Activated CD8-positive, alpha-beta memory T cell treated with anti-CD3 and anti-CD28 coated beads, Interleukin-2, amount 10 ng/mL, durations not matched to agents 7 days and 5 days (primary cell): ENCODE data around the gene ADGRD1. TPM values are rescaled to one million over a fixed set of nuclear protein-coding genes. Genes with fewer than 3 reads are reported as not detected.
A peak's percentile ranks its signal among the peaks of the same experiment; 100 is the strongest.

Source experiments
- ATAC-seq: fragments of 150-1000 bp; cut with Tn5 transposase; one replicate; pipeline ENCODE4 v1.10.0; 2021; ENCODE audit warnings: moderate library complexity
- CTCF ChIA-PET: fragments of 350-600 bp; sonication (Branson Sonifier 250); formaldehyde crosslinking; loops from one replicate; lab custom pipeline; 2021; ENCODE audit warnings: antibody characterized with exemption; lab: Charles Lee
- DNase-seq: peaks from one replicate; pipeline ENCODE4 v3.0.0-alpha.2; 2020
- H3K27ac Mint-ChIP-seq: one replicate; pipeline ENCODE4 v1.8.0; 2021; ENCODE audit warnings: mild to moderate bottlenecking, mixed read lengths
- H3K27me3 Mint-ChIP-seq: one replicate; pipeline ENCODE4 v1.8.0; 2021; ENCODE audit warnings: mixed read lengths
- H3K36me3 Mint-ChIP-seq: one replicate; pipeline ENCODE4 v1.8.0; 2021; ENCODE audit warnings: mild to moderate bottlenecking, mixed read lengths
- H3K4me1 Mint-ChIP-seq: one replicate; pipeline ENCODE4 v1.8.0; 2021; ENCODE audit warnings: mixed read lengths
- H3K4me3 Mint-ChIP-seq: one replicate; pipeline ENCODE4 v1.8.0; 2021; ENCODE audit warnings: mild to moderate bottlenecking, moderate library complexity, mixed read lengths
- H3K9me3 Mint-ChIP-seq: one replicate; pipeline ENCODE4 v1.8.0; 2022; ENCODE audit warnings: low read depth, mixed read lengths
- total RNA-seq, 2 experiments: library from RNA; stranded (reverse); gene quantifications; one replicate each; pipeline ENCODE4 v1.2.3, GENCODE V29; 2021

ADGRD1 gene
- total RNA-seq, 2 experiments from 2014 or later = 0.23 to 2.2 TPM

DNA sequence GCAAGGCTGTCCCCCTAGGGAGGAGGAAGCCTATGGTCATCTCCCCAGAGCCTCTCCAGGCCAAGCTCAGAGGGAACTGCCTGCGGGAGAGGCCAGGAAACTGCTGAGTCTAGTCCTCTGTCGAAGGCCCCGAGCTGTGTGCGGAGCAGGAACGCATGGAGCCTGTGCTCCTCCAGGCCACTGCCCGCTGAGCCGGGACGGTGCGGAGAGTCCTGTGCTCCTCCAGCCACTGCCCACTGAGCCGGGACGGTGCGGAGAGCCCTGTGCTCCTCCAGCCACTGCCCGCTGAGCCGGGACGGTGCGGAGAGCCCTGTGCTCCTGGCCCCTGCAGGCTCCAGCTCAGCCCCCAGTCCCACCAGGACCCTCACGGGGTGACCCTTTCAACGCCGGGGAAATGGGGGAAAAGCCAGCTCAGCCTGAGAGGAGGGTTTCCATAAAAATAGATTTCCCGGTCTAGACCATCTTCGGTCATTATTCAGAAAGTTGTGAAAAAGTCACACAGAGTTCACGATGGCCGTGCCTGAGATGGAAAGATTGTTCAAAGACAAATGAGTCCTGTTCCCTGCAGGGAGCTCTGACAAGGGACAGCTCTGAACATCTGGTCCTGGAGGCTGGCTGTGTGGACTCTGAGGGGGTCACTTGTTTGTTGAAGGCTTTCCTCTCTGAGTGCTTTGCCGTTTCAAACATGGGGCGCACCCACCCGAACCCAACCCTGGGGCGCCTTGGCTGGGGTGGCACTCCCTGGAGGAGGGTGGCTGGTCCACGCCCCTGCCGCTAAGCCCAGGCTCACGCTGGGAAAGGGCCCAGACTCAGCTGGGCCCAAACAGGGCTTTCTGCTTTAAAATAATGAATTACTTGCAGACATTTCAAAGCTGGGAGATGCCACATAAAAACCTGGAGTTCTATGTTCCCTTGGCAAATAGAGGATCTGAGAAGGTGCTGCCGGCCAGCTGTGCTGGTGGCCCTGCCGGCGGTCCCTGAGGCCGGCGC, 85.5 kb downstream of the ADGRD1 start:
- ATAC-seq (no peak), DNase-seq (no peak)
- CTCF ChIA-PET = no interaction called here
- Mint-ChIP-seq H3K4me1 (no peaks in the 10 kb centered on the region), H3K4me3 (no peak overlapping the region), H3K27me3 (no peaks in the 10 kb centered on the region), H3K9me3 (peaks cover 14% of the 10 kb centered on the region), H3K36me3 (no peaks in the 10 kb centered on the region), H3K27ac (no peak overlapping the region)

DNA sequence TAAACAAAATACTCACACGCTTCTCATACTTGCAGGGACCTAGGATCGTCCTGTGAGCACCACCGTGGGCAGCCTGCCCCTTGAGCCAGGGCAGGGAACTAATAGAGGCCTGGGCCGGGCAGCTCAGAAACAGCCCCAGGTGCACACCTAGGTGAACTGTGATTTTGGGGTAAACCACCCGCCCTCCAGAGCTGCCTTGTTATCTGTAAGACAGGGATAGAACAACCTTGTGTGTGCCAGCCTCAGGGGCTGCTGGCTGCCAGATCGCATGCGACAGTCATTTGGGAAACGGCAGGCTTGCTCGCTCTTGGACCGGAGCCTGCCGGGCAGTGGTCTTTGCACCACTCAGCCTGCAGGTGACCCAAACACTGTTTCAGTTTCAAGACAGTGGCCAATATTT, 86.8 kb downstream of the ADGRD1 start:
- Mint-ChIP-seq H3K36me3 (no peaks in the 10 kb centered on the region), H3K27ac (no peak overlapping the region), H3K27me3 (no peaks in the 10 kb centered on the region), H3K4me1 (no peaks in the 10 kb centered on the region), H3K9me3 (peaks cover 14% of the 10 kb centered on the region), H3K4me3 (no peak overlapping the region)
- DNase-seq (no peak), ATAC-seq (no peak)
- CTCF ChIA-PET = no interaction called here

DNA sequence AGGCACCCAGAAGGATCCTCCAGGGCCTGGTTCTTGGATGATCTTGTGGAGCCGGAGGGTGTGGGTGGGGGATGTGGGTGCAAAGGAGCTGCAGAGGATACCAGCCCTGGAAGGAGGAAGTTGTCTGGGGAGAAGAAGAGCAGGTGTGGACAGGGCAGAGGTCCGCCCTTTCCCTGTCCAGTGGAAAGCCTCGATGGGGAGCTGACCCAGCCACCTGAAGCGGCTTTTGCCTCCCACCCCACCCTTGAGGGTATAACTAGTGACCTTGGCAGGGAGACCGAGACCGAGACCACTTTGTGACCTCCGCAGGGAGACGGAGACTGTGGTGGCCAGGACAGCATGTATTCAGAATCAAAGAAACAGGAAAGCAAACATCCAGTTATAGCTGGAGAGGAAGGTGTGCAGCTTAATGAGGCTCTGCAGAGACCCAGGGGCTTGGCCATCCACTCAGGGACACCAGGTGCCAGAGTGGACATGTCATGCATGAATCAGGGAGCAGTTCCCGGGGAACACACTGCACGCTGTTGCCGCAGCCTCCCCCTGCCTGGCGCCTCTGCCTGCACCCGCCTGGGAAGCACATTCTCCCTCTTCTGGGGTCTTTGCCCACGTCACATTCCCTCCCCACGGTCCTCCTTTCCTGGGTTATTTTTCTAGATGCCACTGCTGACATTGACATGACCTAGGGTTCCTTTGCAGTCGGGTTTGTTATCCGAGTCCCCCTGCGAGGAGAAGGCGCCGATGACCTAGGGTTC, 87.7 kb downstream of the ADGRD1 start:
- H3K9me3 Mint-ChIP-seq = peaks cover 11% of the 10 kb centered on the region
- CTCF ChIA-PET = no interaction called here
- H3K27ac Mint-ChIP-seq = no peak overlapping the region
- H3K4me3 Mint-ChIP-seq = no peak overlapping the region
- no peaks in the 10 kb centered on the region for H3K27me3 Mint-ChIP-seq
- no peaks in the 10 kb centered on the region for H3K36me3 Mint-ChIP-seq
- DNase-seq (no peak), ATAC-seq (no peak)
- H3K4me1 Mint-ChIP-seq = no peaks in the 10 kb centered on the region

DNA sequence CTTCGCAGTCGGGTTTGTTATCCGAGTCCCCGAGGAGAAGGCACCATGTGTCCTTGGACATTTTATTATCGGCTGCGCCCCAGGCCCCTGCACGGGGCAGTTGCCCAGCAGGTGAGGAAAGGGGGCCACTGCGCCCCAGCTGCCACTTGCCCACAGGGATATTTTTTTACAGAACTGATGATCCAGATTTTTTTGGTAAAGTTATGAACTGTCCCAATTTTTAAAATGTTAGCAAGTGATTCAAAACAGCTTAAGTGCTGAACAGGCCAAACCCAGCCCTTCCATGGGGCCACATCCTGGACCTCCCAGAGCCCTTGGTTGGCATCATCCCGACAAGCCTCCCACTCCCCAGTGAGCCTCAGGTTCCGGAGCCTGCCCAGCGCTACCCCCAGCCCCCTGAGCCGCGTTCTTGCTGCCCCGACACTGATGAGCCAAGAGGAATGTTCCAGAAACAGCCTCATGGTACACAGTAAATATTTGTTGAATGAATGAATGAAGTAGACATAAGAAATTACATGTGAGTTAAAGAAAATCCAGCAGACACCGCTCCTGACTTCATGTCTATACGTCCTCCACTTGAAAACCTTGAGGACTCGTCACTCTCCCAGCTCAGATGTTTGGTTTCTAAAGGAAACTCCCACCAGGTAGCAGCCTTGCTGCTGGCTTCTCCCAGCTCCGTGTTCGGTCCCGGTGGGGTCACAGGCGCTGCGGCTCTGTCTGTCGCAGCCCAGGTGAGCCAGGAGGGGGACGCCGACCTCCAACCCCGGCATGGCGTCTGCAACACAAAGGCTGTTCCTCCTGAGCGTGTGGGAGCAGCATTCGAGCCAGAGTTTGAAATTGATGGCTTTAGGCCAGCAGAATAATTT, 88.5 kb downstream of the ADGRD1 start:
- no peak for DNase-seq
- peaks cover 5% of the 10 kb centered on the region for H3K9me3 Mint-ChIP-seq
- no peak for ATAC-seq
- no peaks in the 10 kb centered on the region for H3K4me1 Mint-ChIP-seq
- H3K27ac Mint-ChIP-seq = no peak overlapping the region
- no peaks in the 10 kb centered on the region for H3K36me3 Mint-ChIP-seq
- CTCF ChIA-PET = no interaction called here
- H3K4me3 Mint-ChIP-seq = no peak overlapping the region
- no peaks in the 10 kb centered on the region for H3K27me3 Mint-ChIP-seq

DNA sequence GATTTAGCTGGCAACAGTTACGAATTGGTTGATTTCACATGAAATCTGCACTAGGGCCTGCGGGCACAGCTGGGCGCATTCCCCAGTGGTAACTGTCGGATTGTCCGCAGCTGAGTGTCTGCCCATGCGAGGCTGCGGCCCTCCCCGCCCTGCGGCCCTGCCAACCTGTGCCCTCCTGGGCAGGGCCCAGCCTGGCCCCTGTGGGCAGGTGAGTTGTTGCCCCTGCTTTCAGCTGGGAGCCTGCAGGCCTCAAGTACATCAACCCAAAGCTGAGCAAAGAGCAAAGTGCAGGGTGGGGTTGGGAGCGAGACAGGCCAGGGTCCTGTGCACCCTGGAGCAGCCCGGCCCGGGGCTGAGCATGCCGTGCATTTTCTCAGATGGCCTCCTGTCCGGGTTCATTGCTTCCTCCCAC, 89.1 kb downstream of the ADGRD1 start:
- H3K27ac Mint-ChIP-seq = no peak overlapping the region
- H3K4me3 Mint-ChIP-seq = no peak overlapping the region
- no peak for ATAC-seq
- peaks cover 2% of the 10 kb centered on the region for H3K9me3 Mint-ChIP-seq
- CTCF ChIA-PET = no interaction called here
- H3K27me3 Mint-ChIP-seq = no peaks in the 10 kb centered on the region
- no peaks in the 10 kb centered on the region for H3K4me1 Mint-ChIP-seq
- DNase-seq = no peak
- no peaks in the 10 kb centered on the region for H3K36me3 Mint-ChIP-seq

DNA sequence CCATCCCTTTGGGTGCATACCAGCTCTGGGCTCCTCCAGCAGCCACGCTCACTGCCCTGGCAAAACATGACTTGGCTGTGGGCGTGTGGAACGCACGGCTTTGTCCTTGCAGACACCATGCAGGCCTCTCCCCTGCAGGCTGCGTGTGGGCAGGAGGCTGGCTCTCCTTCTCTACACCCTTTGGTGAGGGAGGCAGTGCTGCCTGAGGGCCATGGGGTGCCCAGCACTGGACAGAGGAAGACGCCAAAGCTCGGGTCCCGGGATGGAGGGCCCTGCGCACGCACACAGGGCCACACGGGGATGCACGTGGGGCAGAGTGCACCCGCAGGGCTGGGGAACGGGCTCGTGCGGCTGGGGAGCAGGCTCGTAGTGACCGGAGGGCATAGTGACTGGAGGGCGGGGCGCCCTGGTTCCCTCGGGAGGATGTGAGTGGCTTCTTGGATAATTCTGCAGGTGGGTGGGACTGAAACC, 89.7 kb downstream of the ADGRD1 start:
- Mint-ChIP-seq H3K4me3 (no peak overlapping the region), H3K9me3 (no peaks in the 10 kb centered on the region), H3K27me3 (no peaks in the 10 kb centered on the region), H3K27ac (no peak overlapping the region), H3K4me1 (no peaks in the 10 kb centered on the region), H3K36me3 (no peaks in the 10 kb centered on the region)
- DNase-seq (no peak), ATAC-seq (no peak)
- CTCF ChIA-PET = interaction anchor here (1.2 kb wide), 1 partner anchor 61 kb away, joined by 3 read pairs; no protein-coding TSS in a partner anchor

DNA sequence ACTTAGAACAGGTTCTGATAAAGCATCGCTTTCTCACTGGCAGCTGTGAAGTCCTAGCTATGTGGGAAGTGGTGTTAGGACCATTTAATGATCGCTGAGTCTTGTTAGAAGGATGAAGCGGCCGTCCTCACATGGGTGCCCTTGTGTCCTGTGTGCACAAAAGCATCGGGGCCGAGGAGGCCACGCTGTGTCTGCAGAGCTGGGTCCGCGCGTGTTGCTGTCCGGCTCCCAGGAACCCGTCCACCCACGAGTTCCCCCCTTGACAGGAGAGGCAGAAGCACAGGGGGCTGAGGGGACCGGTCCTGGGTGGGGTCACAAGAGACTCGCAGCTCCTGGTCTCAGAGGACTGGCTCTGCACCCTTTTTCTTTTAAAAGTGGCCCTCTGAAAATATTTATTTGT, 90.4 kb downstream of the ADGRD1 start:
- ATAC-seq (no peak), DNase-seq (no peak)
- Mint-ChIP-seq H3K4me1 (no peaks in the 10 kb centered on the region), H3K36me3 (no peaks in the 10 kb centered on the region), H3K9me3 (no peaks in the 10 kb centered on the region), H3K27ac (no peak overlapping the region), H3K4me3 (no peak overlapping the region), H3K27me3 (no peaks in the 10 kb centered on the region)
- CTCF ChIA-PET = interaction anchor here (1.2 kb wide), 1 partner anchor 60 kb away, joined by 3 read pairs; no protein-coding TSS in a partner anchor

DNA sequence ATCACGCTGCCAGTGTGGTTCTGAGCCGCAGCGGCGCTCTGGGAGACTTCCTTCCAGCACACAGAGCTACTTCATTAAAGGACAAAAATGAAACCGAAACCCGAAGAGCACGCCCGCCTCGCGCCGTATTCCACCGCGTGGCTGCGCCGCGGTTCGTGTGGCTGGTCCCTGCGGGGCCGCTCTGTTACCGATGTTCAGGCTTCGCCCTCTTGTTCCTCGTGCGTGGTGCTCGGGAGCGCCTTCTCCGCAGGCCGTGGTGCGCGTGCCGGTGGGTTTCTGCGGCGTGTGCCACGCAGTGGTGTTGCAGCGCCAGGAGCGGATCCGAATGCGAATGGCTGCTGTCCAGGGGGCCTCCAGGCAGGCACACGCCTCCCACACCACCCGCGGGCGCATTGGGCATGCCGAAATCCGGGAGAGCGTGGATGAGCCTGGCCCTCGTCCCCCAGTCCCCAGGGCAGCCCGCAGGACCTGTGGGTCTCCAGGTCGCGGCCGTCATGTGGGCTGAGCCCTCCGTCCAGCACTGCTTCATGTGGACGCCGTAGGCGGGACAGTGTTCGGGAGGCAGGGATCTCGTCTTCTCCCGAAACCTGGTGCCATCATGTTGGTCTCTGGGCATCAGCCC, 91.2 kb downstream of the ADGRD1 start:
- ATAC-seq (no peak), DNase-seq (no peak)
- H3K36me3 Mint-ChIP-seq = no peaks in the 10 kb centered on the region
- no peaks in the 10 kb centered on the region for H3K27me3 Mint-ChIP-seq
- no peaks in the 10 kb centered on the region for H3K4me1 Mint-ChIP-seq
- H3K4me3 Mint-ChIP-seq = no peak overlapping the region
- no peaks in the 10 kb centered on the region for H3K9me3 Mint-ChIP-seq
- CTCF ChIA-PET = interaction anchor here (1.2 kb wide), 1 partner anchor 60 kb away, joined by 3 read pairs; no protein-coding TSS in a partner anchor
- no peak overlapping the region for H3K27ac Mint-ChIP-seq

DNA sequence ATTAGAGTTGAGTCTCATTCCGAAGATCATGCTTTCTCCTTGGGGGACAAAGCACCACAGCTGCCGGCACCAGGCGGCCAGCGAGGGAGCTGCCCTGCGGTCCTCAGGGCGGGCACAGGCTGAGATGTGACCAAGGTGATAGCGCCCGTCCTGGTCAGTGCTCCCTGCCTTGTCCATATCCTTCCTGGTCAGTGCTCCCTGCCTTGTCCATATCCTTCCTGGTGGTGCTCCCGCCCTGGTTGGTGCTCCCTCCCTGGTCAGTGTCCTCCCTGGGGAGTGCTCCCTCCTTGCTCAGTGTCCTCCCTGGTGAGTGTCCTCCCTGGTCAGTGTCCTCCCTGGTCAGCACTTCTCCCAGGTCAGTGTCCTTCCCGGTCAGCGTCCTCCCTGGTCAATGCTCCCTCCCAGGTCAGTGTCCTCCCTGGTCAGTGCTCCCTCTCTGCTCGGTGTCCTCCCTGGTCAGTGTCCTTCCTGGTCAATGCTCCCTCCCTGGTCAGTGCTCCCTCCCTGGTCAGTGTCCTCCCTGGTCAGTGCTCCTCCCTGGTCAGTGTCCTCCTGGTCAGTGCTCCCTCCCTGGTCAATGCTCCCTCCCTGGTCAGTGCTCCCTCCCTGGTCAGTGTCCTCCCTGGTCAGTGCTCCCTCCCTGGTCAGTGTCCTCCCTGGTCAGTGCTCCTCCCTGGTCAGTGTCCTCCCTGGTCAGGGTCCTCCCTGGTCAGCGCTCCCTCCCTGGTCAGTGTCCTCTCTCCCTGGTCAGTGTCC, 92.2 kb downstream of the ADGRD1 start:
- H3K27me3 Mint-ChIP-seq = no peaks in the 10 kb centered on the region
- H3K36me3 Mint-ChIP-seq = no peaks in the 10 kb centered on the region
- ATAC-seq (no peak), DNase-seq (no peak)
- CTCF ChIA-PET = no interaction called here
- no peaks in the 10 kb centered on the region for H3K9me3 Mint-ChIP-seq
- H3K4me1 Mint-ChIP-seq = no peaks in the 10 kb centered on the region
- H3K4me3 Mint-ChIP-seq = no peak overlapping the region
- no peak overlapping the region for H3K27ac Mint-ChIP-seq

DNA sequence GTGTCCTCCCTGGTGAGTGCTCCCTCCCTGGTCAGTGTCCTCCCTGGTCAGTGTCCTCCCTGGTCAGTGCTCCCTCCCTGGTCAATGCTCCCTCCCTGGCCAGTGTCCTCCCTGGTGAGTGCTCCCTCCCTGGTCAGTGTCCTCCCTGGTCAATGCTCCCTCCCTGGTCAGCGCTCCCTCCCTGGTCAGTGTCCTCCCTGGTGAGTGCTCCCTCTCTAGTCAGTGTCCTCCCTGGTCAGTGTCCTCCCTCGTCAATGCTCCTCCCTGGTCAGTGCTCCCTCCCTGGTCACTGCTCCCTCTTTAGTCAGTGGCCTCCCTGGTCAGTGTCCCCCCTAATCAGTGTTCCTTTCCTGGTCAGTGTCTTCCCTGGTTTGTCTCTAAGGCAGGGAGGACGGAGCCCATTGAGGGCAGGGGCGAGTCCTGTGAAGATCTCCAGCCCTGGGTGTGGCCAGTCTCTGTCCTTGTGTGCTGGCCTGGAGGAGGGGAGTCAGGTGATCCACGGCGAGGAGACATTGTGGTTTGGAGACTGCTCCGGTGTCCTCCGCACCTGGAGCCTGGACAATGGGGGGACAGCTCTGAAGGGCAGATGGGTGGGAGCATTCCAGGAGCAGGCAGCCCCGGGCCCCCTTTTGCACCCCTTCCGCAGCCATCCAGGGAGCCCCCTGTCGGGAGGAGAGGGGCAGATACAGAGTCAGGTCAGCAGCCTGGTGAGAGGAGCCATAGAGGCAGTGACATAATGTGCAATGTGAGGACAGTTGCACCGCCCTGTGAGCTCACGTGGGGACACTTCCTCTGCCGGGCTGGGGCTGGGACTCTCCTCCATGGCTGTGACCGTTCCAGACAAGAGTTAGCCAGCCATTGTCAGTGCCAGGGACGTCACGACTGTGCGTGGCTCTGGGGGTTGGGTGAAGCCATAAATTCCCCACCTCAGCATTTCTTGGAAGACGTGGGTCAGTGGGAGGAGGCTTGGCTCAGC, 93.4 kb downstream of the ADGRD1 start:
- Mint-ChIP-seq H3K4me3 (no peak overlapping the region), H3K4me1 (no peaks in the 10 kb centered on the region), H3K27me3 (no peaks in the 10 kb centered on the region), H3K36me3 (no peaks in the 10 kb centered on the region), H3K9me3 (no peaks in the 10 kb centered on the region), H3K27ac (no peak overlapping the region)
- CTCF ChIA-PET = no interaction called here
- ATAC-seq (peak; percentile 48), DNase-seq (no peak)

DNA sequence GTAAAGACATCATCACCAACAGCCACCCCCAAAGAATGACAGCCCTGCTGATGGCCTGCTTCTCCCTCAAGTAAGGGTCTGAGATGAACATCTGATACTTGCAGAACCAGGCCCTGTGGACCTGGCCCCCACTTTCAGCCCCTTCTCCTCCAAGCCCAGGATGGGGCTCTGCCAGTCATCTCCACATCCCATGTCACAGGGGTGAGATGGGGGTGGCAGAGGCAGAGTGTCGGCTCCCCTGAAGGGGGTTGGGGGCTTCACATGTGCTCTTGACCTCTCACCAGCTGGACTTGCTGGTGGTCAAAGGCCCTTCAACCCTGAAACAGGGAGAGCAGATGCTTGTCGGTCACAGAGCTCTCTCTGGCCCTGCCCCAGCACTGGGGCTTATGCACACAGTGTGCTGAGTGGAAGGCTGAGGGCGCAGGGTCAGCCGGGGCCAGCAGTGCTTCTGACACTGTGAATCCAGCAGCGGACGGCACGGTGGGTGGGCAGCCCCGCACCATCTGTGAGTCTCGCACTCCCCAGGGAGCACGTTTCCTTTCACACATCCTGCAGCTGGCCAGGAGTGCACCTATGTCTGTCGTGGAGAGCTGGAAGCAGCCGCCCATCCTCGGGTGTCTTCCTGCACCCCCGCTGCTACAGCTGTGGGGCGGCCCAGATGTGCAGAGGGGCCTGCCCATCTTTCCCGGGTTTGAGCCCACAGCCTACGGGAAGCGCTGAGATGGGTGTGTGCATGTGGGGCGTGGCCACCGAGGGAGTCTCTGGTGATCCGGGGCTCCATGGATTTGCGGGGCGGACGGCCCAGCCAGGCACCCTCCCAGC, 94.3 kb downstream of the ADGRD1 start:
- H3K27ac Mint-ChIP-seq = no peak overlapping the region
- H3K27me3 Mint-ChIP-seq = no peaks in the 10 kb centered on the region
- DNase-seq = no peak
- H3K36me3 Mint-ChIP-seq = no peaks in the 10 kb centered on the region
- no peaks in the 10 kb centered on the region for H3K4me1 Mint-ChIP-seq
- H3K9me3 Mint-ChIP-seq = no peaks in the 10 kb centered on the region
- CTCF ChIA-PET = no interaction called here
- no peak overlapping the region for H3K4me3 Mint-ChIP-seq
- ATAC-seq = peak; percentile 17
